B cell (primary cell): ENCODE measurements around the gene PHLDB2.

Source experiments
- CTCF ChIP-seq: fragments of 200-600 bp; IDR thresholded peaks from one replicate; pipeline ENCODE4 v1.8.0; 2022; ENCODE audit warnings: antibody characterized with exemption, mild to moderate bottlenecking
- EZH2 ChIP-seq: IDR thresholded peaks from 2 replicates; pipeline ENCODE4 v1.6.1; 2012; ENCODE audit warnings: borderline replicate concordance, low read depth, mild to moderate bottlenecking, moderate library complexity, low read length; ENCODE audit not compliant: insufficient read depth, poor library complexity, severe bottlenecking

DNA sequence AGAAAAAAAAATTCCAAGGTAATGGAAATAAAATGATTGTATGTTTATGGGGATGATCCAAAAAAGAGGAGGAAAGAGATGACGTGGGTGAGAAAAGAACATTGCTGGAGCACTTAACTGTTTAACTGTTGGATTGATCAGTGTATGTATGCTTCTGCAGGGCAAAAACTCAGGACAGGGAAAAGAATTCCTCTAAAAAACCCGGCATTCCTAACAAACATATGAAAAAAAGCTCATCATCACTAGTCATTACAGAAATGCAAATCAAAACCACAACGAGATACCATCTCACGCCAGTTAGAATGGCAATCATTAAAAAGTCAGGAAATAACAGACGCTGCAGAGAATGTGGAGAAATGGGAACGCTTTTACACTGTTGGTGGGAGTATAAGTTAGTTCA, 1.6 kb upstream of the PHLDB2 start:
- TF ChIP-seq CTCF (no peak), EZH2 (no peak)
